Mesendoderm (in vitro differentiated cells): ENCODE measurements around the gene NEMP2.
A peak's percentile ranks its signal among the peaks of the same experiment; 100 is the strongest.

Source experiments
- DNase-seq: peaks from one replicate; pipeline ENCODE4 v3.0.0; 2013
- H2AK5ac ChIP-seq: 2 replicates; pipeline ENCODE4 v1.6.1; 2013; ENCODE audit warnings: low read length, inconsistent platforms
- H2BK120ac ChIP-seq: 2 replicates; pipeline ENCODE4 v1.6.1; 2013; ENCODE audit warnings: low read depth, mild to moderate bottlenecking, low read length, moderate library complexity, mixed read lengths
- H2BK15ac ChIP-seq: replicated peaks from 2 replicates; pipeline ENCODE4 v1.6.1; 2013; ENCODE audit warnings: low read depth, mild to moderate bottlenecking, moderate library complexity
- H2BK5ac ChIP-seq: 2 replicates; pipeline ENCODE4 v1.6.1; 2013; ENCODE audit warnings: low read length, inconsistent platforms
- H3K18ac ChIP-seq: 2 replicates; pipeline ENCODE4 v1.6.1; 2013; ENCODE audit warnings: mild to moderate bottlenecking, low read length, mixed read lengths
- H3K23ac ChIP-seq: one replicate; pipeline ENCODE4 v1.6.1; 2013; ENCODE audit warnings: low read length
- H3K27ac ChIP-seq: 2 replicates; pipeline ENCODE4 v1.5.1; 2013; ENCODE audit warnings: low read depth, mild to moderate bottlenecking, inconsistent platforms, low read length, moderate library complexity
- H3K27me3 ChIP-seq: 2 replicates; pipeline ENCODE4 v1.6.1; 2013; ENCODE audit warnings: low read length, control low read depth, mild to moderate bottlenecking, inconsistent platforms; ENCODE audit not compliant: insufficient read depth, poor library complexity
- H3K36me3 ChIP-seq: 2 replicates; pipeline ENCODE4 v1.6.1; 2013; ENCODE audit warnings: low read length, inconsistent platforms; ENCODE audit not compliant: control insufficient read depth, insufficient read depth
- H3K4ac ChIP-seq: one replicate; pipeline ENCODE4 v1.6.1; 2013; ENCODE audit warnings: low read depth, mild to moderate bottlenecking, low read length, moderate library complexity
- H3K4me1 ChIP-seq: 2 replicates; pipeline ENCODE4 v1.6.1; 2013; ENCODE audit warnings: low read depth, low read length, inconsistent platforms; ENCODE audit not compliant: control insufficient read depth
- H3K4me2 ChIP-seq: 2 replicates; pipeline ENCODE4 v1.6.1; 2013; ENCODE audit warnings: low read length
- H3K4me3 ChIP-seq: 2 replicates; pipeline ENCODE4 v1.5.1; 2013; ENCODE audit warnings: mild to moderate bottlenecking, low read length
- H3K56ac ChIP-seq: one replicate; pipeline ENCODE4 v1.6.1; 2013; ENCODE audit warnings: low read length
- H3K79me1 ChIP-seq: 2 replicates; pipeline ENCODE4 v1.6.1; 2013; ENCODE audit warnings: low read length, inconsistent platforms
- H3K79me2 ChIP-seq: 2 replicates; pipeline ENCODE4 v1.6.1; 2013; ENCODE audit warnings: mild to moderate bottlenecking, low read length; ENCODE audit not compliant: control insufficient read depth, insufficient read depth
- H3K9ac ChIP-seq: 2 replicates; pipeline ENCODE4 v1.6.1; 2013; ENCODE audit warnings: low read length, inconsistent platforms
- H4K5ac ChIP-seq: one replicate; pipeline ENCODE4 v1.6.1; 2013; ENCODE audit warnings: low read length
- H4K8ac ChIP-seq: one replicate; pipeline ENCODE4 v1.6.1; 2013; ENCODE audit warnings: low read depth, mild to moderate bottlenecking, control low read depth, low read length, moderate library complexity
- WGBS: extraction: QIAGEN DNeasy Blood & Tissue Kit; methylation state at CpG from one replicate; pipeline ENCODE4 v1.1.7; 2013; ENCODE audit warnings: low lambda C conversion rate, missing lambda C conversion rate; ENCODE audit not compliant: insufficient coverage; ENCODE audit errors: extremely low coverage; 5-methylcytosine and 5-hydroxymethylcytosine counted together

NEMP2 gene

GRCh38 chr2:190574169-190574568 is 39.6 kb upstream of the NEMP2 start:
- Histone ChIP-seq H3K4me1 (no peaks in the 10 kb centered on the region), H3K4me3 (no peak overlapping the region), H4K5ac (no peak overlapping the region), H2AK5ac (no peak overlapping the region), H3K18ac (no peak overlapping the region), H3K9ac (no peak overlapping the region), H3K27ac (no peak overlapping the region), H2BK5ac (no peak overlapping the region), H2BK15ac (no peak overlapping the region), H3K23ac (no peak overlapping the region), H3K27me3 (no peaks in the 10 kb centered on the region), H2BK120ac (no peak overlapping the region), H3K4ac (no peak overlapping the region), H3K36me3 (no peaks in the 10 kb centered on the region), H3K4me2 (no peak overlapping the region), H3K79me1 (no peaks in the 10 kb centered on the region), H3K56ac (no peak overlapping the region), H3K79me2 (no peaks in the 10 kb centered on the region), H4K8ac (no peak overlapping the region)
- DNase-seq = no peak

- no peaks in the 10 kb centered on the region for H3K4me1 ChIP-seq
- H3K4ac ChIP-seq = no peak overlapping the region
- no peaks in the 10 kb centered on the region for H3K79me1 ChIP-seq
- no peak overlapping the region for H2BK120ac ChIP-seq
- no peaks in the 10 kb centered on the region for H3K27me3 ChIP-seq
- H4K5ac ChIP-seq = no peak overlapping the region
- H3K56ac ChIP-seq = no peak overlapping the region
- no peak overlapping the region for H3K9ac ChIP-seq
- no peak overlapping the region for H2BK5ac ChIP-seq
- H3K4me2 ChIP-seq = no peak overlapping the region
- no peak overlapping the region for H3K4me3 ChIP-seq
- H3K27ac ChIP-seq = no peak overlapping the region
- no peaks in the 10 kb centered on the region for H3K79me2 ChIP-seq
- H3K23ac ChIP-seq = no peak overlapping the region
- DNase-seq = no peak
- no peak overlapping the region for H2BK15ac ChIP-seq
- H3K36me3 ChIP-seq = no peaks in the 10 kb centered on the region
- H4K8ac ChIP-seq = no peak overlapping the region
- no peak overlapping the region for H3K18ac ChIP-seq
- H2AK5ac ChIP-seq = no peak overlapping the region
Observed at GRCh38 chr2:190572246-190572645, 37.7 kb upstream of the NEMP2 start.

GRCh38 chr2:190571686-190572085 is 37.2 kb upstream of the NEMP2 start:
- Histone ChIP-seq H2BK120ac (no peak overlapping the region), H3K18ac (no peak overlapping the region), H3K9ac (no peak overlapping the region), H3K4me3 (no peak overlapping the region), H3K27ac (no peak overlapping the region), H3K27me3 (no peaks in the 10 kb centered on the region), H2BK5ac (no peak overlapping the region), H3K4ac (no peak overlapping the region), H3K36me3 (no peaks in the 10 kb centered on the region), H2BK15ac (no peak overlapping the region), H4K8ac (no peak overlapping the region), H3K4me1 (no peaks in the 10 kb centered on the region), H3K23ac (no peak overlapping the region), H2AK5ac (no peak overlapping the region), H3K79me1 (no peaks in the 10 kb centered on the region), H3K79me2 (no peaks in the 10 kb centered on the region), H3K56ac (no peak overlapping the region), H4K5ac (no peak overlapping the region), H3K4me2 (no peak overlapping the region)
- DNase-seq = peak; percentile 65

- H3K36me3 ChIP-seq = no peaks in the 10 kb centered on the region
- no peak overlapping the region for H3K23ac ChIP-seq
- no peak overlapping the region for H4K8ac ChIP-seq
- no peak overlapping the region for H3K18ac ChIP-seq
- H2BK5ac ChIP-seq = no peak overlapping the region
- no peak overlapping the region for H3K4me3 ChIP-seq
- H3K56ac ChIP-seq = no peak overlapping the region
- H4K5ac ChIP-seq = no peak overlapping the region
- WGBS = no CpG with 5 or more reads among the region's 1 CpG
- H2BK15ac ChIP-seq = no peak overlapping the region
- H3K4me2 ChIP-seq = no peak overlapping the region
- no peak overlapping the region for H2AK5ac ChIP-seq
- no peaks in the 10 kb centered on the region for H3K4me1 ChIP-seq
- H3K27me3 ChIP-seq = no peaks in the 10 kb centered on the region
- H3K79me1 ChIP-seq = no peaks in the 10 kb centered on the region
- H3K79me2 ChIP-seq = no peaks in the 10 kb centered on the region
- no peak overlapping the region for H3K9ac ChIP-seq
- H3K27ac ChIP-seq = no peak overlapping the region
- H2BK120ac ChIP-seq = no peak overlapping the region
- H3K4ac ChIP-seq = no peak overlapping the region
- no peak for DNase-seq
Observed at GRCh38 chr2:190570871-190571270, 36.3 kb upstream of the NEMP2 start.

GRCh38 chr2:190569994-190570755 is 35.7 kb upstream of the NEMP2 start:
- Histone ChIP-seq H3K56ac (no peak overlapping the region), H3K9ac (no peak overlapping the region), H3K18ac (no peak overlapping the region), H4K5ac (no peak overlapping the region), H3K27ac (no peak overlapping the region), H3K4me1 (no peaks in the 10 kb centered on the region), H3K23ac (no peak overlapping the region), H3K79me1 (no peaks in the 10 kb centered on the region), H2BK5ac (no peak overlapping the region), H4K8ac (no peak overlapping the region), H3K4me3 (no peak overlapping the region), H3K4ac (no peak overlapping the region), H2BK120ac (no peak overlapping the region), H3K27me3 (no peaks in the 10 kb centered on the region), H3K79me2 (no peaks in the 10 kb centered on the region), H3K36me3 (no peaks in the 10 kb centered on the region), H2BK15ac (no peak overlapping the region), H3K4me2 (no peak overlapping the region), H2AK5ac (no peak overlapping the region)
- WGBS = no CpG with 5 or more reads among the region's 2 CpGs
- no peak for DNase-seq

- Histone ChIP-seq H2AK5ac (no peak overlapping the region), H2BK120ac (no peak overlapping the region), H3K56ac (no peak overlapping the region), H3K9ac (no peak overlapping the region), H3K4ac (no peak overlapping the region), H3K18ac (no peak overlapping the region), H3K79me2 (no peaks in the 10 kb centered on the region), H3K27me3 (no peaks in the 10 kb centered on the region), H3K79me1 (no peaks in the 10 kb centered on the region), H3K4me2 (no peak overlapping the region), H2BK5ac (no peak overlapping the region), H3K4me1 (no peaks in the 10 kb centered on the region), H2BK15ac (no peak overlapping the region), H4K5ac (no peak overlapping the region), H3K23ac (no peak overlapping the region), H4K8ac (no peak overlapping the region), H3K36me3 (no peaks in the 10 kb centered on the region), H3K4me3 (no peak overlapping the region), H3K27ac (no peak overlapping the region)
- no peak for DNase-seq
- WGBS = no CpG with 5 or more reads among the region's 2 CpGs
Observed at GRCh38 chr2:190564838-190565237, 30.3 kb upstream of the NEMP2 start.
